Thyroid gland (tissue), 4 donors: ENCODE results near the gene RETREG1. TPM values are rescaled to one million over a fixed set of nuclear protein-coding genes. Genes with fewer than 3 reads are reported as not detected.
"Not testable (repeated sequence)": the region's sequence is repeated elsewhere in the genome, so short reads cannot be mapped to it uniquely, and the experiment has no call there.

Experiments used
- DNase-seq, 2 donors: peaks; one replicate each; pipeline ENCODE4 v3.0.0-alpha.2; 2019
- H3K27ac ChIP-seq, 3 donors: fragments of 200-600 bp; sonication (generic); 1 replicate in 2 of 3; 2 replicates in 1 of 3; pipeline ENCODE4 v1.5.1; 2016 to 2019; ENCODE audit warnings: mild to moderate bottlenecking in 1 of 3, moderate library complexity in 1 of 3
- H3K27me3 ChIP-seq: fragments of 200-600 bp; sonication (generic); one replicate; pipeline ENCODE4 v1.5.1; 2019
- H3K36me3 ChIP-seq, 2 donors: fragments of 200-600 bp; sonication (generic); one replicate each; pipeline ENCODE4 v1.5.1; 2016 to 2019
- H3K4me1 ChIP-seq, 2 donors: fragments of 200-600 bp; sonication (generic); one replicate each; pipeline ENCODE4 v1.5.1; 2017 to 2019
- H3K4me3 ChIP-seq, 3 donors: fragments of 200-600 bp; sonication (generic); replicated peaks in 1 of 3; 1 replicate in 2 of 3; 2 replicates in 1 of 3; pipeline ENCODE4 v1.5.1; 2016; ENCODE audit warnings: mild to moderate bottlenecking in 1 of 3
- H3K9me3 ChIP-seq: fragments of 200-600 bp; sonication (generic); one replicate; pipeline ENCODE4 v1.5.1; 2017
- POLR2A ChIP-seq, 2 donors: fragments of 450-650 bp; IDR thresholded peaks; one replicate each; pipeline ENCODE4 v1.6.1; 2017; ENCODE audit warnings: antibody characterized with exemption in 2 of 2, mild to moderate bottlenecking in 2 of 2, moderate library complexity in 1 of 2
- WGBS, 2 donors: methylation state at CpG; one replicate each; pipeline ENCODE4 v1.1.5; 2017; 5-methylcytosine and 5-hydroxymethylcytosine counted together
- intact Hi-C: fragments of 100-400 bp; cut with DNase I; formaldehyde crosslinking; loops from one replicate; pipeline ENCODE4 v1.15.1; 2023
- total RNA-seq, 4 donors: library from RNA; depleted of rRNA; stranded (reverse); fragments of >200 nt; gene quantifications; one replicate each; pipeline ENCODE4 v1.2.3, GENCODE V29; 2016
- TF ChIP-seq, protein P1 (sequence below), 6 experiments: fragments of 200-600 bp in 3 of 6; fragments of 450-650 bp in 3 of 6; sonication (generic) in 3 of 6; IDR thresholded peaks; one replicate each; pipeline ENCODE4 v1.5.1; 2016 to 2019; ENCODE audit warnings: antibody characterized with exemption in 6 of 6, mild to moderate bottlenecking in 2 of 6, inconsistent platforms in 1 of 6, moderate library complexity in 1 of 6

Gene RETREG1
- total RNA-seq, 4 donors from 2014 or later, result 14.8 to 22.1 (median 17.9) TPM

DNA sequence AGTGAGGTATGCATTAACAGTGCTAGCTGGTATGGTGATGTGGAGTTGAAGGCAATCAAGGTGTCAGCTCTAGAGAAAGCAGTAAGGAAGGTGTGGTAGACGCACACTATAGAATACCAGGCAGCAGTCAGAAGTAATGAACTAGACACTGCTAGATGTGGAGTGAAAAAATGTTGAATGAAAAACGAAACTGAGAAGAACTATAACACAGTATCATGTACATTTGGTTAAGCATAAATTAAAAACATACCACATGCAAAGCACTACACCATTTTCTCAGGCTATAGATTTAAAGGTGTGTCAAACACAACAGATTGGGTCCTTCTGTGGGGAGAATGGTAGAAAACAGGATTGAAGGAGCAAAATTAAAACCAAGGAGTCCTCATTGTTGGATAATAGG, 166.6 kb downstream of the RETREG1 start:
- Histone ChIP-seq H3K4me3 (no peak overlapping the region), H3K4me1 (no peaks in the 10 kb centered on the region), H3K36me3 (peaks cover 47 to 48% of the 10 kb centered on the region in 2 donors), H3K9me3 (no peaks in the 10 kb centered on the region), H3K27ac (no peak overlapping the region), H3K27me3 (no peaks in the 10 kb centered on the region)
- intact Hi-C loops, result no loop called here
- TF ChIP-seq POLR2A (IDR thresholded peaks at IDR 0.05), result no peak
- TF ChIP-seq, protein P1, sequence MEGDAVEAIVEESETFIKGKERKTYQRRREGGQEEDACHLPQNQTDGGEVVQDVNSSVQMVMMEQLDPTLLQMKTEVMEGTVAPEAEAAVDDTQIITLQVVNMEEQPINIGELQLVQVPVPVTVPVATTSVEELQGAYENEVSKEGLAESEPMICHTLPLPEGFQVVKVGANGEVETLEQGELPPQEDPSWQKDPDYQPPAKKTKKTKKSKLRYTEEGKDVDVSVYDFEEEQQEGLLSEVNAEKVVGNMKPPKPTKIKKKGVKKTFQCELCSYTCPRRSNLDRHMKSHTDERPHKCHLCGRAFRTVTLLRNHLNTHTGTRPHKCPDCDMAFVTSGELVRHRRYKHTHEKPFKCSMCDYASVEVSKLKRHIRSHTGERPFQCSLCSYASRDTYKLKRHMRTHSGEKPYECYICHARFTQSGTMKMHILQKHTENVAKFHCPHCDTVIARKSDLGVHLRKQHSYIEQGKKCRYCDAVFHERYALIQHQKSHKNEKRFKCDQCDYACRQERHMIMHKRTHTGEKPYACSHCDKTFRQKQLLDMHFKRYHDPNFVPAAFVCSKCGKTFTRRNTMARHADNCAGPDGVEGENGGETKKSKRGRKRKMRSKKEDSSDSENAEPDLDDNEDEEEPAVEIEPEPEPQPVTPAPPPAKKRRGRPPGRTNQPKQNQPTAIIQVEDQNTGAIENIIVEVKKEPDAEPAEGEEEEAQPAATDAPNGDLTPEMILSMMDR (IDR thresholded peaks at IDR 0.05), result no peak
- WGBS, 2 donors, result 85 to 90% methylated on average over 2 of the region's 2 CpGs
- DNase-seq, result no peak

DNA sequence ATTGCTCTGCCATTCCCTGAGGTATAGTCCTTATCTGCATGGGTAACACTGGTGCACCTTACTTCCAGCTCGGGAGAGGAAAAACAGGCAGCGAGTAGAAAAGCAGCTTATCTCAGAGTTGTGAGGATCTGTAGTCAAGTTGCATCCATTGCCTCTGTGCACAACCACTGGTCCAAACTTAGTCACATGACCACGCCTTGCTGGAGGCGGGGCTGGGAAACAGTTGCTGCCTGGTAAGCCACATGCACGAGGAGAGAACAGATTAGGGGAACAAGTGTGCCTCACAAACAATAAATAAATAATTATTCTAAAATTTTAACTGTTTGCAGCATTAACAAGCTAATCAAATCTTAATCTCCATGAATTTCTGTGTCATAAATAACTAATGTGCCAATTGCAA, 169.8 kb downstream of the RETREG1 start:
- 92 to 95% methylated on average over 5 of the region's 5 CpGs for whole genome bisulfite sequencing, 2 donors
- Histone ChIP-seq H3K27me3 (no peaks in the 10 kb centered on the region), H3K36me3 (peaks cover 37% of the 10 kb centered on the region in 2 donors), H3K9me3 (no peaks in the 10 kb centered on the region), H3K4me1 (no peaks in the 10 kb centered on the region), H3K27ac (no peak overlapping the region), H3K4me3 (no peak overlapping the region)
- intact Hi-C loops, result no loop called here
- DNase-seq, result no peak
- no peak for TF ChIP-seq POLR2A (IDR thresholded peaks at IDR 0.05)
- TF ChIP-seq, protein P1 (IDR thresholded peaks at IDR 0.05), result no peak

DNA sequence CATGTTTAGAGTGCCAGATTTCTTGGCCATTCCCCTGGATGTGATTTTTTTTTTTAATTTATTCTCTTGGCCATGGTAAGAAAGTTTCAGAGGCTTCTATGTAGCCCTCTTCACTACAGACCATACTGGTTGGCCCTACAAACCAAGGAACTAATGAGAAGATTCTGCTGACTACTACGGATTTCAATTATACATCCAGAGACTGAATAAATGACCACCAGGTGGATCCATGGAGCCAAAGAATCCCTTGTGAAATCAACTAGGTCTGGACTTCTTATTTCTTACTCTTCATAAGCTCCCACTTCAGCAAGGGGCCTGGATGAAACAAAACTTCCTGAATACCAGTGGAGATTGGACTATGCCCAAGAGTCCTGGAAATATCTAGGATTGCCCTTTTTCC, 178.8 kb downstream of the RETREG1 start:
- TF ChIP-seq, protein P1 (IDR thresholded peaks at IDR 0.05), result no peak
- no peak for TF ChIP-seq POLR2A (IDR thresholded peaks at IDR 0.05)
- no peaks in the 10 kb centered on the region for H3K4me1 ChIP-seq

DNA sequence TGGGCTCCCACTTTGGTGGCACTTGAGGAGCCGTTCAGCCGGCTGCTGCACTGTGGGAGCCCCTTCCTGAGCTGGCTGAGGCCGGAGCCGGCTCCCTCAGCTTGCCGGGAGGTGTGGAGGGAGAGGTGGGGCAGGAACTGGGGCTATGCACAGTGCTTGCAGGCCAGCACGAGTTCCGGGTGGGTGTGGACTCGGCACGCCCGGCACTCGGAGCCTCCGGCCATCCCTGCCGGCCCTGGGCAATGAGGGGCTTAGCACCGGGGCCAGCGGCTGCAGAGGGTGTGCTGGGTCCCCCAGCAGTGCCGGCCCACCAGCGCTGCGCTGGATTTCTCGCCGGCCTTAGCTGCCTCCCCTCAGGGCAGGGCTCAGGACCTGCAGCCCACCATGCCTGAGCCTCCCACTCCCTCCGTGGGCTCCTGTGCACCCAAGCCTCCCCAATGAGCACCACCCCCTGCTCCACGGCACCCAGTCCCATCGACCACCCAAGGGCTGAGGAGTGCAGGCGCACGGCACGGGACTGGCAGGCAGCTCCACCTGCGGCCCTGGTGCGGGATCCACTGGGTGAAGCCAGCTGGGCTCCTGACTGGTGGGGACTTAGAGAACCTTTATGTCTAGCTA, 180.6 kb downstream of the RETREG1 start:
- H3K27me3 ChIP-seq, intact Hi-C loops, H3K4me1 ChIP-seq, H3K36me3 ChIP-seq, H3K4me3 ChIP-seq, DNase-seq, H3K9me3 ChIP-seq, H3K27ac ChIP-seq: not testable (repeated sequence)
- WGBS, 2 donors, result 87 to 88% methylated on average over 10 to 19 of the region's 28 CpGs

More for the DNA sequence above, 178.8 kb downstream of the RETREG1 start:
- 50 to 79% methylated on average over 1 of the region's 1 CpG for WGBS, 2 donors
- DNase-seq, result no peak
- intact Hi-C loops, result no loop called here
- no peak overlapping the region for H3K27ac ChIP-seq
- H3K4me3 ChIP-seq, result no peak overlapping the region
- H3K36me3 ChIP-seq, result no peaks in the 10 kb centered on the region
- H3K9me3 ChIP-seq, result no peaks in the 10 kb centered on the region
- H3K27me3 ChIP-seq, result no peaks in the 10 kb centered on the region

DNA sequence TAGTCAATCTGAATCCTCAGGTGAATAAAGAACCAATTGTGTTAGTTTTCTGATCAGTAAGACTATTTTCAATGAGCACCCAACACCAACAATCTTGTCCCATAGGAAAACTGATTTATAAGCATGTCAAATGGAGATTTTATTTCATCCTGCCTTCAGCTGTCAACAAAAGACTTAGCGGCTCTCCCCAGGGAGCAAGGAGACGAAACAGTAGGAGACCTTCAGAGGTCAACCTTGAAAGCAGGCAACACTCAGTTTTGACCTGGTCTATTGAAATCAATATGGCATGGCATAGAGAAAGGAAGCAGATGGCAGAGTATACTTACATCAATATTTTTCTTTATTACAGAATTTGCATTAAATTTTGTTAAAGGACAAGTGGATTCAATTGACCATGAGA, 185.3 kb downstream of the RETREG1 start:
- no peak for TF ChIP-seq POLR2A (IDR thresholded peaks at IDR 0.05)
- TF ChIP-seq, protein P1 (IDR thresholded peaks at IDR 0.05), result no peak
- WGBS, 2 donors, result 62 to 75% methylated on average over 2 of the region's 2 CpGs
- Histone ChIP-seq H3K36me3 (no peaks in the 10 kb centered on the region), H3K27me3 (no peaks in the 10 kb centered on the region), H3K27ac (no peak overlapping the region), H3K4me3 (no peak overlapping the region), H3K4me1 (no peaks in the 10 kb centered on the region), H3K9me3 (no peaks in the 10 kb centered on the region)
- intact Hi-C loops, result no loop called here
- no peak for DNase-seq
